ENCODE data around the gene JAKMIP3. TPM values are rescaled to one million over a fixed set of nuclear protein-coding genes. Genes with fewer than 3 reads are reported as not detected.

The JAKMIP3 gene
- total and polyA plus RNA-seq, 9 of the 15 experiments (the other 6 are each of a cell fraction or from before 2014, with no cell fraction given), result 0.04 TPM; not detected in 8

GRCh38 chr10:132109341-132110110 is 43.8 kb downstream of the JAKMIP3 start:
- Histone ChIP-seq H3K79me2 (ENCODE audit: control insufficient read depth, insufficient read depth, low read length) (no peaks in the 10 kb centered on the region), H3K9ac (ENCODE audit: insufficient read depth in 1 of 2, low read depth in 2 of 2, low read length in 2 of 2) (no peak overlapping the region), H3K27ac (ENCODE audit: extremely low read depth, low read depth, low read length) (no peak overlapping the region), H3K36me3 (ENCODE audit: control insufficient read depth, insufficient read depth, low read length) (no peaks in the 10 kb centered on the region), H3K4me3 (no peak overlapping the region), H4K20me1 (replicated peaks; ENCODE audit: control insufficient read depth, insufficient read depth, low read length) (no peaks in the 10 kb centered on the region), H3K4me2 (ENCODE audit: insufficient read depth, low read length) (no peak overlapping the region), H3K9me1 (ENCODE audit: control insufficient read depth, insufficient read depth, low read length) (no peaks in the 10 kb centered on the region), H3K9me3 (replicated peaks; ENCODE audit: control insufficient read depth, insufficient read depth, low read depth, low read length) (no peaks in the 10 kb centered on the region), H2AFZ (ENCODE audit: low read depth, low read length) (no peak overlapping the region), H3K4me1 (replicated peaks in 1 of 2; ENCODE audit: control insufficient read depth in 2 of 2, insufficient read depth in 2 of 2, low read length in 2 of 2) (no peaks in the 10 kb centered on the region; a peak in 1 of 5 replicates), H3K27me3 (ENCODE audit: control insufficient read depth in 2 of 2, insufficient read depth in 2 of 2, low read length in 2 of 2) (peaks cover 9 to 55% of the 10 kb centered on the region in 2 experiments; a peak in 3 of 5 replicates)
- 0% methylated on average over 11 of the region's 19 CpGs for WGBS (ENCODE audit: insufficient coverage, low coverage, missing lambda C conversion rate)
- ChIA-PET POLR2A (interaction anchor here (0.6 kb wide), 1 partner anchor 211 kb away, joined by 3 read pairs; no protein-coding TSS in a partner anchor), CTCF (ENCODE audit: low intra/inter-chr PET ratio) (no interaction called here)
- BruUV-seq (replicated peaks), result no TSS peak
- intact Hi-C loops (cut with micrococcal nuclease), result no loop called here
- no peak for ATAC-seq
- no peak for FAIRE-seq
- in situ Hi-C loops (cut with MboI), result no loop called here
- TF ChIP-seq RBFOX2 (IDR thresholded peaks at IDR 0.05; ENCODE audit: low read depth, low read length) (no peak), VEZF1 (CRISPR knock-in tag; IDR thresholded peaks at IDR 0.05) (no peak), KDM5B (IDR thresholded peaks at IDR 0.05; ENCODE audit: insufficient replicate concordance, low read depth, low read length) (no peak), ARHGAP35 (IDR thresholded peaks at IDR 0.05; ENCODE audit: partially characterized antibody) (no peak), ZNF589 (CRISPR knock-in tag; IDR thresholded peaks at IDR 0.05; ENCODE audit: low read depth) (no peak), ZNF316 (IDR thresholded peaks at IDR 0.05) (no peak), ZNF184 (CRISPR knock-in tag; IDR thresholded peaks at IDR 0.05) (no peak), ZNF165 (CRISPR knock-in tag; IDR thresholded peaks at IDR 0.05; ENCODE audit: borderline replicate concordance) (no peak), PML (IDR thresholded peaks at IDR 0.05; ENCODE audit: low read length) (no peak), MTA2 (IDR thresholded peaks at IDR 0.05; ENCODE audit: low read depth) (no peak)
- DNase-seq (ENCODE audit: extremely low read depth in 1 of 4, low spot score in 3 of 4), result no peak

Data from K562 (cell line).